Stimulated activated CD4-positive, alpha-beta T cell treated with anti-CD3 and anti-CD28 coated beads, TNF-alpha, amount 100 ng/mL, for 48 hours (primary cell): Measurements from ENCODE around the gene SLC44A5.
"Not testable (repeated sequence)": the region's sequence is repeated elsewhere in the genome, so short reads cannot be mapped to it uniquely, and the experiment has no call there.

Experiments used
- DNase-seq, 3 donors: peaks; one replicate each; pipeline ENCODE4 v3.0.0-alpha.2; 2020; ENCODE audit warnings: low read depth in 3 of 3

The SLC44A5 gene

DNA sequence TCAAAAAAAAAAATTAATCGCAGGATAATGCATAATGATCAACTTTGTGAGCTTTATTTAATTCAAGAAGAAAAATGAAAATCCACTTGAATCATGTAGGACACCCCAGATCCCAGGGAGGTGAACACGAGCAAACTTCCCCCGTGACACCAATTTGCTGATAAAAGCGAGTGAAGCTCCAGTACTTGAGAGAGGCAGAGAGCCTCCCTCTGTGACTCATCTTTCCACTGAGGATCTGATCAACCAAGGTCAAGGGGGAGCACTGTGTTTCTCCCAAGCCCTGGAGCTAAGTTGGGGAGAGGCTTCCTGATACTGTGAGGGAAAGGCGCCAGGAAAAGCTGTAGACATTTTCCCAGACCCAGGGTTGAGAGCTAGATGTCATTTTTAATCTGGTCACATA is 160.9 kb downstream of the SLC44A5 start:
- DNase-seq: no peak

DNA sequence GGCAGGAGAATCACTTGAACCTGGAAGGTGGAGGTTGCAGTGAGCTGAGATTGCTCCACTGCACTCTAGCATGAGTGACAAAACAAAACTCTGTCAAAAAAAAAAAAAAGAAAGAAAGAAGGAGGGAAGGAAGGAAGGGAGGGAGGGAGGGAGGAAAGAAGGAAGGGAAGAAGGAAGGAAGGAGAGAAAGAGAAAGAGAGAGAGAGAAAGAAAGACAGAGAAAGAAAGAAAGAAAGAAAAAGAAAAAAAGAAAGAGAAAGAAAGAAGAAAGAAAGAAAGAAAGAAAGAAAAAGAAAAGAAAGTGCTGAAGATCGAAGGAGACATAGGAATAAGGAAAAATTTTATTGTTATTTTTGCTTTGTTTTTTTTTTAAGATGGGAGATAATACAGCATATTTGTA is 166.7 kb downstream of the SLC44A5 start:
- DNase-seq: no peak

DNA sequence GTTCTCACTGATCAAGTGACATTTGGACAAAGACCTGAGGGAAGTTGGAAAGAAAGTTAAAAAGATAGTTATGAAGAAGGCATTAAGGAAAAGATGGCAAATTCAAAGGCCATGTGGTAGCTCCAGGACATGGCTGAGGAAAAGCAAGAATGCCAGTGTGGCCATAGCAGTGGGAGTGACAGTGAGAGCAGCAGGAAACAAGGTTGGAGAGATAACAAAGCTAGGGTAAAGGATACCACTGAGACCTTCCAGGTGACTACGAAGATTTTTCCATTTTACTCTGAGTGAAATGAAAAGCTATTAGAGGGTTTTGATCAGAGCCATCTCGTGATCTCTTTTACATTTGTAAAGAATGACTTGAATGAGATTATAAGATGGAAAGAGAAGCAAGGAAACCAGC is 170.6 kb downstream of the SLC44A5 start:
- no peak for DNase-seq

DNA sequence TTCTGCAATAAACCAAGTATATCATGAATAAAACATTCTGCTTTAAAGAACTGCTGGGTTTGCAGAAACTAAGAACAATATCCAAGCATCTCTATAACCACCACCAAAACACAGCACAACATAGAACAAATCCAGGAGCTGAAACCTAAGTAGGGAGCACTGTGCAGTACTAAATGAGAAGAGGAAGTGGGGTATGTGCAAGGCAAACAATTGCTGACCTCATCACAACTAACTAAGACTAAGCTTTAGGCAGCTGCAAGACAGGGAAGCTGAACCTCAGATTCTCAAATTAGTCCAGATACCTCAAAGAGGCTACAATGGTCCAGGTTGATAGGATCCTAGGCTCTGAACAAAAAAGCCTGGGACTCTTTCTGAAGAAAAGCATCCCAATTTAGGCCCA is 172.6 kb downstream of the SLC44A5 start:
- DNase-seq: no peak

DNA sequence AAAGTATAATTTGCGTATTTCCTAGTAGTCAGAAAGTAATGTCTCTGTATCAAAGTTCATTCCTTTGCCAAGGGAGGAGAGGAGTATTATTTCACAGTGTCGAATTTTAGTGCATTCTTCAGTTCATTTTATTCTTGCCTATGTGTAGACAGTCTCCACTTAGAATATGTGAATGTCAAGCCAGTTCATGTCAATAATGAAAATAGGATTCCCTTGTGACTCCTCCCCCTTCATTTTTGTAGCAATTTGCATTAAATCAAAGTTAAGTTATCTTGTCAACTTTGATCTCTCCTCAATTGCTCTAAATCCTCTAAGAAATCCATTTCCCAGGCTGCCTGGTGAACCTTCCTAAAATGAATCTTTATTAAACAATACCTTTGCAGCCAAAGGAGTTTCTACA is 179.1 kb downstream of the SLC44A5 start:
- no peak for DNase-seq

DNA sequence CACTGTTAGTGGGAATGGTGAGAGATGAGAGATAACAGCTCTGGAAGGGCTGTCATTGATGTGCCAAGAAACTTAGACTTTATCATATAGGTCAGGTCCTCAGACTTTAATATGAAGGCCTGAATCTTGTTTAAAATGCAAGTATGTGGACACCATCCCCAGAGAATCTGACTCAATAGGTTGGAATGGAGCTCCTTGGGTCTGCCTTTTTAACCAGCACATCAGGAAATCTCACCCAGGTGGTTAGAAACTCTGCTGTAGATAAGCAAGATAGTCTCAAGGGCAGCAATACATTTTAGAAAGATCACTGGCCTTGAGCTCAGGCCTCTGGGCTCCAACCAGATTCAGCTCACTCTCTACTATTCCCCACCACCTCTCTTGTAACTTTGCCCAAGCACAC is 180.4 kb downstream of the SLC44A5 start:
- DNase-seq: no peak

DNA sequence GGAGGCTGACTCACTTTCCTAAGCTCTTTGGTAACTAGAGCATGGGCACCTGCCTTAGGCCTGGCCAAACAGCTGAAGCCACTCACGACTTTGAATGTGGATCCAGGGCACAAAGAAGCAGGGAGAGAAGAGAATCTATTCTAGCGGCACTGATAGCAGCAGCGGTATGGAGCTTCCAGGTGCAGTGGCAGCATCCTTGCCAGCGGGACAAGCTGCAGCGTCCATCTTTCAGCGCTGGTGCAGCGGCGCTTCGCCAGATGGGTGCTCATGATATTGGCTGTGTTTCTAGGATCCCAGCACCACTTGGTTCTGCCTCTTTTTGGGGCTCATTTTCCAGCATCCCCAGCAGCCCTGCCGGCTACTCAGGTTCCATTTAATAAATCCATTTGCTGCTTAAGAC is 184.2 kb downstream of the SLC44A5 start:
- DNase-seq: no peak

DNA sequence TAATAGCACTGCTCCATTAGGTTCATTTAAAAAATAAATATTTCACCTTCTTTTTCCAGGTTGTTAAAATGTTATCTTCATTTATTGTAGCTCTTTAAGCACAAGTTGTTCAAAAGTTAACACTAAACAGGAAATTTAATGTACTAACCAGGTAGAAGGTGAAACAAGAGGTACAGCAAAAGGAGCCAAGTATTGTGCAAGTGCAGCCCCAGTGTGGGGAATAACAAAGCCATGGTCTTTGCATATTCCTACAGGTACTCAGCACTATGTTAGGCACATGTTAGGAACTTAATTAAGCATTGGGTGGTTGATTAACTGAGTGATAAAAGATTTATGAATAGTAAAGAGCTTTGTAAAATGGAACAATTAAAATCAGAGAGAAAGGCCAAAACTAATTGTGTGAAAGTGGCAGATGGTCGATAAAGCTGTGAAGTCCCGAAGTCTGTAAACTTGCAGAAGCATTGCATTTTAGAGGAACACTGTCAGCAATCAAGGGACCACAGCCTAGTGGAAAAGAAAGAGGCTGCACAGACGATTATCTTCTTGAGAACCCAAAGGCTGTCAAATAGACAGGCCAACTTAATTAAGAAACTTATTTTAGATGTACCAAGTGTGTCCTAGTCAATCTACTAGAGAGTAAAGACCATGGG is 185.8 kb downstream of the SLC44A5 start:
- no peak for DNase-seq

DNA sequence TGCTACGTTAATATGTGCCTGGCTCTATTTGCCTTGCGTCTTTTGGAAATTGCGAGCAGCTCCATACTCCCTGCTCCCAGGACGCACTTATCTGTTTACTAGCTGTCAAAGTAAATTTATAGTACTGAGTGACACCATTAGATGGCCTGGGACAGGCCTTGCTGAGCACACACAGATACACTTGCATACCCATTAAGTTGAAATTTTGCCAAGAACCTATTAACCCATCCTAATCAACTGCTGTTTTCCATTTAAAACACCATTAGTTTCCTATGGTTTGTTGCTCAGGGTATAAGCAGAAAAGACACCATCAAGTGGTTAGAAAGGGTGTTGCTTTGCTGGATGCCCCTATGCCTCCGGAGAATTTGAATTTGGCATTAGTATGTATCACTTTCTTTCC is 187.3 kb downstream of the SLC44A5 start:
- DNase-seq: no peak

DNA sequence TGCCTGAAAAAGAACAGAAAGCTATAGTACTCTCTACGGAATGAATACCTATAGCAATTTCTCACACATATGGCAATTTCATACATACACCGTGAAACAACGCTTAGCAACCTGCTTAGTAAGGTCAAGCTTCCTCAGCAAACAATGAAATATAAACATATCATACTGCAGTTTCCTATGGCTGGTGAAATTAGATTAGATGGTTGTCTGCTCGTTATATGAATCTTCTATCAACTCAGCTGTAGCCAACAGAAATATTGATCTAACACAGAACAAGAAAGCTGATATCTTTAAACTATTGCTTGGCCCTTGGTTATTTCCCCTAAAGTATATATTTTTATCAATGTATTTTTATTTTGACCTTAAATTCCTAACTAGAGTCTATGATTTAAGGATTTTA is 187.8 kb downstream of the SLC44A5 start:
- no peak for DNase-seq

DNA sequence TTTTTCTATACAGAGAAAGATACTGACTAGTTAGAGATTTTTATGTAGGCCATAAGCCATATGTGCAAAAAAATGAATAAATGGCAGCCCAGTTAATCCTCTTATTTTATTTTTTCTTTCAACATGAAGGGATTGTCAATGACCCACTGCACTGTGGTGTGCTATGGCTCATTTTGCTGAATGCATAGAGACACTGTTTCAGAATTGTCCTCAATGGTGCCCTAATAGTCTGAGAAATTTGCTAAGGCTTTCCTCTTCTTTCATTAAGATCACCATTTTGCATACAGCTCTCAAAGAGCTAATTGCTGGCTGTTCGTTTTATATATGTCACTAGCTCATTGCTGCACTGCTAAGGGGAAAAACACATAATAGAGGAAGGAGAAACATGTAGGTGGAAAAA is 189.5 kb downstream of the SLC44A5 start:
- no peak for DNase-seq

DNA sequence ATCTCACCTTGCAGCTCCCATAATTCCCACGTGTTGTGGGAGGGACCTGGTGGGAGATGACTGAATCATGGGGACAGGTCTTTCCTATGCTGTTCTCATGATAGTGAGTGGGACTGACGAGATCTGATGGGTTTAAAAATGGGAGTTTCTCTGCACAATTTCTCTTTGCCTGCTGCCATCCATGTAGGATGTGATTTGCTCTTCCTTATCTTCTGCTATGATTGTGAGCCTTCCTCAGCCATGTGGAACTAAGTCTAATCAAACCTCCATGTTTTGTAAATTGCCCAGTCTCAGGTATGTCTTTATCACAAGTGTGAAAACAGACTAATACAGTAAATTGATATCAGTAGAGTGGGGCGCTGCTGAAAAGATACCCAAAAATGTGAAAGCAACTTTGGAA is 195.7 kb downstream of the SLC44A5 start:
- no peak for DNase-seq

DNA sequence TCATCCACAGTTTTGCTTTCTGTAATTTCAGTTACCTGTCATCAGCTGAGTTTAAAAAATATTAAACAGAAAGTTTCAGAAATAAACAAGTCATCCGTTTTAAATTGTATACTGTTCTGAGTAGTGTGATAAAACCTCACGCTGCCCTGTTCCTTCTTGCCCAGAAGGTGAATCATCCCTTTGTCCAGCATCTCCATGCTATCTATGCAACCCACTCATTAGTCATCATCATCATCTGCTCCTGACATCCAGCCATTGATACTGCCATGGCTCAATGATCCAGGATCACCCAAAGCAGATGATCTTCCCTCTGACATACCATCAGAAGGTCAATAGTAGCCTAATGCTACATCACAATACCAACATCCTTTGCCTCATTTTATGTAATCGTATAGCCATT is 198.3 kb downstream of the SLC44A5 start:
- DNase-seq: no peak

DNA sequence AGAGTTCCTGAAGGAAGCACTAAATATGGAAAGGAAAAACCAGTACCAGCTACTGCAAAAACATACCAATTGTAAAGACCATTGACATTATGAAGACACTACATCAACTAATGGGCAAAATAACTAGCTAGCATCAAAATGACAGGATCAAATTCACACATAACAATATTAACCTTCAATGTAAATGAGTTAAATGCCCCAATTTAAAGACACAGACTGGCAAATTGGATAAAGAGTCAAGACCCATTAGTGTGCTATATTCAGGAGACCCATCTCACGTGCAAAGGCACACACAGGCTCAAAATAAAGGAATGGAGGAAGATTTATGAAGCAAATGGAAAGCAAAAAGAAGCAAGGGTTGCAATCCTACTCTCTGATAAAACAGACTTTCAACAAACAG is 206.2 kb downstream of the SLC44A5 start:
- not testable (repeated sequence) for DNase-seq

DNA sequence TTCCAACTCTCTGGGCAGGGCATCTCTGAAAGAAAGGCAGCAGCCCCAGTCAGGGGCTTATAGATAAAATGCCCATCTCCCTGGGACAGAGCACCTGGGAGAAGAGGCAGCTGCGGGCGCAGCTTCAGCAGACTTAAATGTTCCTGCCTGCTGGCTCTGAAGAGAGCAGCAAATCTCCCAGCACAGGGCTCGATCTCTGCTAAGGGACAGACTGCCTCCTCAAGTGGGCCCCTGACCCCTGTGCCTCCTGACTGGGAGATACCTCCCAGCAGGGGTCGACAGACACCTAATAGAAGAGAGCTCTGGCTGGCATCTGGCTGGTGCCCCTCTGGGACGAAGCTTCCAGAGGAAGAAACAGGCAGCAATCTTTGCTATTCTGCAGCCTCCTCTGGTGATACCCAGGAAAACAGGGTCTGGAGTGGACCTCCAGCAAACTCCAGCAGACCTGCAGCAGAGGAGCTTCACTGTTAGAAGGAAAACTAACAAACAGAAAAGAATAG is 207.7 kb downstream of the SLC44A5 start:
- not testable (repeated sequence) for DNase-seq

DNA sequence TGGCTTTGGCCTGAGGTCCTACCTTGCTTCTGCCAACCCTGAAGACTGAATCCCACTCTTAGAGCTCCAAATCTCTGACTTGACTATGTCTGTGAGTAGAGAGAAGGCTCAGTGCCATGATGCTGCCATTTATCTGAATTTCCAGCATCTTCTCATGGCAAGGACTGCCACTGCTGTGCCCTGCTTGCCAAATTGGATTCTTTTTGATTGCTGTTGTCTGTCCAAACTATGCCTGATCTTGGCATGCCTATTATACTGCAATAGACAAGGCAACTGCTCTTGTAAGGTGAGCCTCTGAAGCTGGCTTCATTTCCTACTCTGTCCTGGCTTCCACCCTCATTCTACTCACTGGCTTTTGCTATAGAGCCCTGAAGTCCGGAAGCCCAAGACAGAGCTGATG is 210.2 kb downstream of the SLC44A5 start:
- no peak for DNase-seq

DNA sequence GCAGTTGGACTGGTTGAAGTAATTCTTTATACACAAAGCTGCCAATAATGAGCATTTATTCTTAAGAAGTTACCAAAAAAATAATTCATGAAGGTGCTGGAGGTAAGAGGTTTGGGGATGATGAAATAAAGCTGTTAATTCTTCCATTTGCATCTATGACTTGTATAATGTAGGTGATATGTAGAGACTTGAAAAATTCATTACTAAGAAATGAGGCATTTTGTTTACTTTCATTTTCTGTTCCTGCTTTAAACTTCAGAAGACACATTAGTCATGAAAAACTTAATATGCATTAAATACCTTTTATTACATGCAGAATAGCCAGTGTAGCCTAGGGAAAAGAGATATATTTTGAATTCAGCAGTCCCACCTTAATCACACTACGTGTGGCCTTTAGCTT is 214.2 kb downstream of the SLC44A5 start:
- no peak for DNase-seq

DNA sequence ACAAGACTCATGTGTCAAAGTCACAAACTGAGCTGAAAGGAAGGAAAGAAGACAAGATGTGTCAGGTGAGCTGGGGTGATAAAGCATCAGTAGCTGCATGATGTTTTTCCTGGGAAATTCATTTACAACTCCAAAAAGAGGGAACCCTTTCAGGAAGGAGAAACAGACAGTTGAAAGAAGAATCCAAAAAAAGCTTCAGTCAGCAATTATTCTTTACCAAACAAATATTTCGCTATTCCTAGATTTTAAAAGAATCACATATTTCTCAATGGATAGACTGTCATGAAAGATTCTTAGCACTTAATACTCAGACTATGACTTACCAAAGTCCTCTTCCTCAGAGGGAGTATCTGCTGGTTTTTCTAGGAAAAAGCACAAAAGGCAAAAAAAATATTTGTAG is 214.7 kb downstream of the SLC44A5 start:
- no peak for DNase-seq

DNA sequence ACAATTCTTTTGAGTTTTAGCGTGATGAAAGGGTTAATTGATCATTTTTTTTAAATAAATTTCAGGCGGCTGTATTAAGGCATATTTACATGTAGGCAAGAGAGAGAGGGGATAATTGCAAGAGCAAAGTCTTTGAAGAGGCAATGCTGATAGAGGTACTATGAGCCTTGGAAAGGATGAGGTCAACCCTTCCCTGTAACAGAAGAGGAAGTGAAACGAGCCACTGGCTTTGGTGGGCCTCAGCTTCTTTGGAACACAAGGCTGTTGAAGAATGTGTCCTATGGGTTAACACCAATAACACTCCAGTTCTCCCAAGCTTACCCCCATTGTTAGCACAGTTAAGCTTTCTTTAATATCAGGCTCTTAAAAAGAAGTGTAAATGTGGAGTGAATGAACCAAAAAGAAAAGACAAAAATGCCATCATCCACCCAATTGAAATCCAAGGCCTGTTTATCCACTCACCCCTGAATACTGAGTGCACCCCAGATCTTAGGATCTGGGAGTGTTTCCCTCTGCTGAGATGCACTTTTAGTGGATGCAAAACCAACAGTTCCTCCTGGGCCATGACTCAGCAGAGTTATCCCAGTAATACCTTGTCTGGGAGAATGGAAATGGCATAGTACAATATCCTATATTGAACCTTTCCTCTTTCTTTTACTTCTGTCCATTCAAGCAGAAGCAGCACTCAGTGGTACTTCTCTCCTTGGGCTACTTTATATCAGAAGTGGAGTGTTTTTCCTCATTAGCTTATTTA is 216.4 kb downstream of the SLC44A5 start:
- DNase-seq: no peak

DNA sequence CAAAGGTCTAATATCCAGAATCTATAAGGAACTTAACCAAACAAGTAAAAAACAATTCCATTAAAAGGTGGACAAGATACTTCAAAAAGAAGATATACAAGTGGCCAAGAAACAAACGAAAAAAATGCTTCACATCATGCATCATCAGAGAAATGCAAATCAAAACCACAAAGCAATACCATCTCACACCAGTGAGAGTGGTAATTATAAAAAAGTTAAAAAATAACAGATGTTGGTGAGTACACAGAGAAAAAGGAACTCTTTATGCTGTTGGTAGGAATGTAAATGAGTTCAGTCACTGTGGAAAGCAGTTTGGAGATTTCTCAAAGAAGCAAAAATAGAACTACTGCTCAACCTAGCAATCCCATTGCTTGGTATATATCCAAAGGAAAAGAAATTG is 218.6 kb downstream of the SLC44A5 start:
- no peak for DNase-seq

DNA sequence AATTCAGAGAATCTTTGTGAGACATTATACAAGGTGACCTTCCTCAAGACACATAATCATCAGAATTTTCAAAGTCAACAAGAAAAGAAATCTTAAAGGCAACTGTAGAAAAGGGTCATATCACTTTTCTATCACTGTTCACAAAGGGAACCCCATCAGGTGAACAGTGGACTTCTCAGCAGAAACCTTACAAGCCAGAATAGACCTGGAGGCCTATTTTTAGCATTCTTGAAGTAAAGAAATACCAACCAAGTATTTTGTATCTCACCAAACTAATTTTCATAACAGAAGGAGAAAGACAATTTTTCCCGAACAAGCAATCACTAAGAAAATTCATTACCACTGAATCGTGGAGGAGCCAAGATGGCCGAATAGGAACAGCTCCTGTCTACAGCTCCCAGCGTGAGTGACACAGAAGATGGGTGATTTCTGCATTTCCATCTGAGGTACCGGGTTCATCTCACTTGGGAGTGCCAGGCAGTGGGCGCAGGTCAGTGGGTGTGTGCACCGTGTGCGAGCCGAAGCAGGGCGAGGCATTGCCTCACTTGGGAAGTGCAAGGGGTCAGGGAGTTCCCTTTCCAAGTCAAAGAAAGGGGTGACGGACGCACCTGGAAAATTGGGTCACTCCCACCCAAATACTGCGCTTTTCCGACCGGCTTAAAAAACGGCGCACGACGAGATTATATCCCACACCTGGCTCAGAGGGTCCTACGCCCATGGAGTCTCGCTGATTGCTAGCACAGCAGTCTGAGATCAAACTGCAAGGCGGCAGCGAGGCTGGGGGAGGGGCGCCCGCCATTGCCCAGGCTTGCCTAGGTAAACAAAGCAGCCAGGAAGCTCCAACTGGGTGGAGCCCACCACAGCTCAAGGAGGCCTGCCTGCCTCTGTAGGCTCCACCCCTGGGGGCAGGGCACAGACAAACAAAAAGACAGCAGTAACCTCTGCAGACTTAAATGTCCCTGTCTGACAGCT is 235.2 kb downstream of the SLC44A5 start:
- not testable (repeated sequence) for DNase-seq

DNA sequence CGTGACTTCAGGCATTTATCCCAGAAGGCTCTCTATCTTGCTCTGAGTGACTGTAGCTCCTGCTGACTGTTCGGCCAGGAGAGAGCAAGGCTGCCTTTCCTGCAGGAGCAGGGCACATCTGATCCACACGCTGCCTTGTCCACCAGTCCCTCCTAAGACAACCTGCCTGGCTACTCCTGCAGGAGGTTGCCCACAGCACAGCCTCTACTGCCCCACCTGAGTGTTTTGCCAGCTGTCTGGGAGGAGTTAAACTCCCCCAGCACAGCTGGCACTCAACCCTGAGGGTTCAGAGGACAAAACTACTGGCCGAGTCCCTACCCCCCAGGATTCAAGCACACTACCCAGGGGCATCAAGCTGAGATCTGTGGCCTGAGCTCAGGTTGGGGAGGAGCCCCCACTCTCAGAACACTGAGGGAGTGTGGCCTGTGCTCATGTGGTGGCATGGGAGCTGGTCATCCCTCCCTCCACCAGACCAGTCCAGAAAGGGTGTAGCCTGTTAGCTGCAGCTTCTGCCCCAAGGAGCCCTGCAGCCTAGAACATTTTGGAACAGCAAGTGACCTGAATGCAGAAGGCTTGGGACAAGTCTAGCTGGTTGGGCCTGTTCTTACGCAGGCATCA is 237.3 kb downstream of the SLC44A5 start:
- no peak for DNase-seq
